PC-3 (cell line): ENCODE results near the gene FARS2. TPM values are rescaled to one million over a fixed set of nuclear protein-coding genes. Genes with fewer than 3 reads are reported as not detected.
A peak's percentile ranks its signal among the peaks of the same experiment; 100 is the strongest.

Experiments used
- ATAC-seq: fragments of 200-7000 bp; cut with Tn5 transposase; 2 replicates; pipeline ENCODE4 v1.9.1; 2020; ENCODE audit warnings: mild to moderate bottlenecking, moderate library complexity
- BruUV-seq: library from RNA; stranded (reverse); fragments of 400-500 nt; replicated peaks from 2 replicates; lab custom pipeline; 2021; lab: Mats Ljungman, UMichigan
- CTCF ChIA-PET: fragments of 300-600 bp; sonication (Branson Sonifier 250); formaldehyde crosslinking; loops from one replicate; lab custom pipeline; 2022; ENCODE audit warnings: antibody characterized with exemption; lab: Charles Lee
- POLR2A ChIA-PET: fragments of 300-600 bp; sonication (Branson Sonifier 250); formaldehyde crosslinking; loops from one replicate; lab custom pipeline; 2022; ENCODE audit warnings: antibody characterized with exemption; ENCODE audit not compliant: unreplicated experiment; lab: Charles Lee
- DNase-seq: peaks from one replicate; pipeline ENCODE4 v3.0.0-alpha.2; 2015
- H2AFZ ChIP-seq: fragments of 300-600 bp; sonication (generic); 2 replicates; pipeline ENCODE4 v1.6.0; 2016; ENCODE audit warnings: antibody characterized with exemption, low read length
- H3F3A ChIP-seq: fragments of 300-600 bp; sonication (generic); one replicate; pipeline ENCODE4 v1.6.0; 2017; ENCODE audit warnings: antibody characterized with exemption, low read length, control low read depth, mild to moderate bottlenecking; ENCODE audit not compliant: unreplicated experiment
- H3K27ac ChIP-seq: fragments of 300-600 bp; sonication (generic); 2 replicates; pipeline ENCODE4 v1.5.1; 2016; ENCODE audit warnings: mild to moderate bottlenecking, low read length
- H3K27me3 ChIP-seq: fragments of 300-600 bp; sonication (generic); 2 replicates; pipeline ENCODE4 v1.6.1; 2016; ENCODE audit warnings: low read length, mixed read lengths
- H3K36me3 ChIP-seq: fragments of 300-600 bp; sonication (generic); 2 replicates; pipeline ENCODE4 v1.6.1; 2016; ENCODE audit warnings: low read depth, mixed run types, low read length, mixed read lengths
- H3K4me1 ChIP-seq: fragments of 300-600 bp; sonication (generic); 2 replicates; pipeline ENCODE4 v1.5.1; 2016; ENCODE audit warnings: low read length; ENCODE audit not compliant: insufficient read depth
- H3K4me2 ChIP-seq: fragments of 300-600 bp; sonication (generic); 2 replicates; pipeline ENCODE4 v1.6.0; 2016; ENCODE audit warnings: low read length
- H3K4me3 ChIP-seq: fragments of 300-600 bp; sonication (generic); 2 replicates; pipeline ENCODE4 v1.5.1; 2016; ENCODE audit warnings: mild to moderate bottlenecking, low read length, mixed read lengths
- H3K79me2 ChIP-seq: fragments of 300-600 bp; sonication (generic); 2 replicates; pipeline ENCODE4 v1.6.1; 2017; ENCODE audit warnings: low read length, mixed read lengths
- H3K9ac ChIP-seq: fragments of 300-600 bp; sonication (generic); 2 replicates; pipeline ENCODE4 v1.6.0; 2016; ENCODE audit warnings: mild to moderate bottlenecking, low read length
- H3K9me2 ChIP-seq: fragments of 300-600 bp; sonication (generic); replicated peaks from 2 replicates; pipeline ENCODE4 v1.6.1; 2016; ENCODE audit warnings: mixed run types, low read length, mixed read lengths
- H3K9me3 ChIP-seq: fragments of 300-600 bp; sonication (generic); 2 replicates; pipeline ENCODE4 v1.6.1; 2016; ENCODE audit warnings: low read length, mixed read lengths
- H4K20me1 ChIP-seq: fragments of 300-600 bp; sonication (generic); 2 replicates; pipeline ENCODE4 v1.6.1; 2016; ENCODE audit warnings: low read length, mixed read lengths
- CTCF ChIP-seq: fragments of 300-600 bp; sonication (generic); conservative IDR thresholded peaks from 2 replicates; pipeline ENCODE4 v1.5.1; 2017; ENCODE audit warnings: antibody characterized with exemption, low read depth, mild to moderate bottlenecking, low read length
- EZH2 ChIP-seq: fragments of 300-600 bp; sonication (generic); IDR thresholded peaks from one replicate; pipeline ENCODE4 v1.6.1; 2017; ENCODE audit warnings: antibody characterized with exemption, mild to moderate bottlenecking, low read length; ENCODE audit not compliant: unreplicated experiment
- EZH2phosphoT487 ChIP-seq: fragments of 300-600 bp; sonication (generic); IDR thresholded peaks from 2 replicates; pipeline ENCODE4 v1.6.1; 2018; ENCODE audit warnings: mild to moderate bottlenecking, antibody characterized with exemption, low read length, borderline replicate concordance
- intact Hi-C: fragments of 100-400 bp; cut with micrococcal nuclease; formaldehyde crosslinking; loops from 2 replicates; pipeline ENCODE4 v1.9.0; 2023
- total RNA-seq: library from RNA; depleted of rRNA; stranded (reverse); fragments of >200 nt; gene quantifications from 2 replicates; pipeline ENCODE4 v1.2.3, GENCODE V29; 2014

FARS2 gene
- total RNA-seq, 1 experiment from 2014 or later = 23.0 TPM

GRCh38 chr6:5512422-5512821 lies 251.1 kb downstream of the FARS2 start:
- TF ChIP-seq EZH2phosphoT487 (no peak), EZH2 (no peak), CTCF (no peak)
- Histone ChIP-seq H4K20me1 (no peaks in the 10 kb centered on the region), H3K4me3 (no peak overlapping the region), H3K27me3 (no peaks in the 10 kb centered on the region), H3K36me3 (no peaks in the 10 kb centered on the region), H3K27ac (no peak overlapping the region), H2AFZ (no peak overlapping the region), H3K9me2 (no peaks in the 10 kb centered on the region), H3K4me1 (peaks cover 17% of the 10 kb centered on the region), H3K9me3 (no peaks in the 10 kb centered on the region), H3K79me2 (no peaks in the 10 kb centered on the region), H3F3A (no peaks in the 10 kb centered on the region), H3K4me2 (peak overlapping the region; percentile 33), H3K9ac (no peak overlapping the region)
- CTCF ChIA-PET = no interaction called here
- POLR2A ChIA-PET = no interaction called here
- no peak for ATAC-seq
- intact Hi-C loops = no loop called here
- DNase-seq = no peak
- no TSS peak for BruUV-seq

DNA sequence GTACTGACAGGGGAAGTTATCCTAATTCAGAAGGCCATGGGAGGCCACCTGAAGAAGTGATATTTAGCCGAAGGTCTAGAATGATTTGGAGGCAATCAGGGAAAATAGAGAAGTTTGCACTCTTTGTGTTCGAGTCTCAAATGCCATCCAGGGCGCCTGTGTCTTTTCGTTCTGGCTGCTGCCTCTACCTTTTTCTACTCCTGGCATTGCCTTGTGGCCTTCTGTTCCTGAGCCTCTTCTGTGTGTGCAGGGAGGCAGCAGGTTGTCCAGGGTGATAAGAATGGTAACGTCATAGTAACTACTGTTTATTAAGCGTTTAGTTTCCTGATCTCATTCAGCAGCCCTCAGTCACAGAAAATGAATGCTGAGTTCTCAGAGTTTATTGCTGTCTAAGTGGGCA lies 252.1 kb downstream of the FARS2 start:
- no TSS peak for BruUV-seq

GRCh38 chr6:5514353-5514752 lies 253.0 kb downstream of the FARS2 start:
- peaks cover 17% of the 10 kb centered on the region for H3K4me1 ChIP-seq
- no peak for DNase-seq
- H3K4me2 ChIP-seq = no peak overlapping the region
- TF ChIP-seq EZH2 (no peak), CTCF (no peak)
- intact Hi-C loops = no loop called here
- no peaks in the 10 kb centered on the region for H3K27me3 ChIP-seq
- H3K4me3 ChIP-seq = no peak overlapping the region
- no peaks in the 10 kb centered on the region for H4K20me1 ChIP-seq
- no TSS peak for BruUV-seq
- H3K9me2 ChIP-seq = no peaks in the 10 kb centered on the region
- no peaks in the 10 kb centered on the region for H3K36me3 ChIP-seq
- ATAC-seq = no peak
- H3K9me3 ChIP-seq = no peaks in the 10 kb centered on the region
- CTCF ChIA-PET = no interaction called here
- no peaks in the 10 kb centered on the region for H3K79me2 ChIP-seq
- H2AFZ ChIP-seq = no peak overlapping the region
- H3K27ac ChIP-seq = no peak overlapping the region
- H3F3A ChIP-seq = no peaks in the 10 kb centered on the region
- H3K9ac ChIP-seq = no peak overlapping the region
- POLR2A ChIA-PET = no interaction called here

More for the DNA sequence above, 252.1 kb downstream of the FARS2 start:
- no peak for TF ChIP-seq CTCF
- Histone ChIP-seq H3K4me2 (no peak overlapping the region), H3K9me2 (no peaks in the 10 kb centered on the region), H2AFZ (no peak overlapping the region), H3K36me3 (no peaks in the 10 kb centered on the region), H3K79me2 (no peaks in the 10 kb centered on the region), H3K9me3 (no peaks in the 10 kb centered on the region), H3K4me3 (no peak overlapping the region), H3K4me1 (peaks cover 17% of the 10 kb centered on the region), H3K9ac (no peak overlapping the region), H3K27ac (no peak overlapping the region), H3F3A (no peaks in the 10 kb centered on the region), H3K27me3 (no peaks in the 10 kb centered on the region), H4K20me1 (no peaks in the 10 kb centered on the region)
- intact Hi-C loops = no loop called here
- CTCF ChIA-PET = no interaction called here
- POLR2A ChIA-PET = no interaction called here
- ATAC-seq (no peak), DNase-seq (no peak)
